SK-N-SH (cell line): ENCODE measurements around the gene GYPC. TPM values are rescaled to one million over a fixed set of nuclear protein-coding genes. Genes with fewer than 3 reads are reported as not detected.

Source experiments
- CTCF ChIA-PET: fragments of 300-600, 350-600 bp; formaldehyde crosslinking; extraction: SDS; loops from one replicate; lab custom pipeline; 2021; lab: Yijun Ruan, JAX
- POLR2A ChIA-PET: fragments of 350-600 bp; sonication (Branson Sonifier 250); formaldehyde crosslinking; extraction: SDS; loops from one replicate; lab custom pipeline; 2020; ENCODE audit warnings: antibody characterized with exemption, inconsistent platforms; lab: Yijun Ruan, JAX
- DNase-seq: peaks from one replicate; pipeline ENCODE4 v3.0.0; 2012
- H2AFZ ChIP-seq: fragments of 200-600 bp; sonication (generic); 2 replicates; pipeline ENCODE4 v1.8.1; 2016; ENCODE audit warnings: antibody characterized with exemption, mild to moderate bottlenecking, low read depth
- H3F3A ChIP-seq: fragments of 200-600 bp; sonication (generic); replicated peaks from 2 replicates; pipeline ENCODE3; 2016; ENCODE audit warnings: antibody characterized with exemption, mild to moderate bottlenecking; ENCODE audit not compliant: insufficient read depth
- H3K27ac ChIP-seq, 2 experiments: fragments of 200-500 bp in 1 of 2; fragments of 200-600 bp in 1 of 2; sonication (Bioruptor generic) in 1 of 2; sonication (generic), shearing (Covaris generic) in 1 of 2; 2 replicates each; pipeline versions ENCODE4 v1.5.1 to v1.6.1; 2014 to 2016; ENCODE audit warnings: low read depth in 2 of 2, inconsistent platforms in 1 of 2, low read length in 1 of 2, mild to moderate bottlenecking in 1 of 2, mixed read lengths in 1 of 2
- H3K27me3 ChIP-seq: fragments of 200-600 bp; sonication (generic), shearing (Covaris generic); 2 replicates; pipeline ENCODE4 v1.6.1; 2016; ENCODE audit warnings: mixed run types; ENCODE audit not compliant: insufficient read depth
- H3K36me3 ChIP-seq, 2 experiments: fragments of 200-500 bp in 1 of 2; fragments of 200-600 bp in 1 of 2; sonication (Bioruptor generic) in 1 of 2; sonication (generic) in 1 of 2; replicated peaks in 1 of 2; 2 replicates each; pipeline versions ENCODE3 to v1.5.1; 2014 to 2016; ENCODE audit warnings: low read length in 1 of 2, mild to moderate bottlenecking in 1 of 2; ENCODE audit not compliant: insufficient read depth in 2 of 2, control insufficient read depth in 1 of 2
- H3K4me1 ChIP-seq, 2 experiments: fragments of 200-500 bp in 1 of 2; fragments of 200-600 bp in 1 of 2; sonication (Bioruptor generic) in 1 of 2; sonication (generic), shearing (Covaris generic) in 1 of 2; 2 replicates each; pipeline versions ENCODE4 v1.5.1 to v1.6.1; 2014 to 2016; ENCODE audit warnings: low read depth in 1 of 2, low read length in 1 of 2, mixed run types in 1 of 2; ENCODE audit not compliant: insufficient read depth in 2 of 2, control insufficient read depth in 1 of 2
- H3K4me2 ChIP-seq: fragments of 200-600 bp; sonication (generic), shearing (Covaris generic); 2 replicates; pipeline ENCODE4 v1.6.1; 2017; ENCODE audit warnings: mixed run types
- H3K4me3 ChIP-seq, 2 experiments: fragments of 200-500 bp in 1 of 2; fragments of 200-600 bp in 1 of 2; sonication (Bioruptor generic) in 1 of 2; sonication (generic), shearing (Covaris generic) in 1 of 2; 2 replicates each; pipeline versions ENCODE4 v1.5.1 to v1.8.1; 2014 to 2016; ENCODE audit warnings: low read depth in 2 of 2, inconsistent platforms in 1 of 2, low read length in 1 of 2, mild to moderate bottlenecking in 1 of 2, mixed read lengths in 1 of 2, moderate library complexity in 1 of 2
- H3K79me2 ChIP-seq: fragments of 200-600 bp; sonication (generic); 2 replicates; pipeline ENCODE4 v1.8.1; 2017; ENCODE audit warnings: mild to moderate bottlenecking; ENCODE audit not compliant: insufficient read depth
- H3K9ac ChIP-seq: fragments of 200-600 bp; sonication (generic); 2 replicates; pipeline ENCODE4 v1.6.1; 2017; ENCODE audit warnings: mixed run types
- H3K9me2 ChIP-seq: fragments of 200-600 bp; sonication (generic); 2 replicates; pipeline ENCODE4 v1.6.1; 2017; ENCODE audit warnings: mixed run types
- H3K9me3 ChIP-seq: fragments of 200-600 bp; sonication (generic); 2 replicates; pipeline ENCODE4 v1.6.1; 2017; ENCODE audit warnings: mixed run types, mild to moderate bottlenecking, moderate library complexity
- H4K20me1 ChIP-seq: fragments of 200-600 bp; sonication (generic); 2 replicates; pipeline ENCODE4 v1.6.1; 2017; ENCODE audit warnings: mild to moderate bottlenecking, mixed run types; ENCODE audit not compliant: insufficient read depth
- CTCF ChIP-seq: fragments of 200-600 bp; sonication (generic); IDR thresholded peaks from 2 replicates; pipeline ENCODE4 v1.6.1; 2017; ENCODE audit warnings: antibody characterized with exemption, mild to moderate bottlenecking, moderate library complexity
- ELF1 ChIP-seq: IDR thresholded peaks from 2 replicates; pipeline ENCODE4 v1.4.0; 2012
- EZH2phosphoT487 ChIP-seq: fragments of 200-600 bp; sonication (generic); IDR thresholded peaks from 2 replicates; pipeline ENCODE4 v1.6.1; 2017; ENCODE audit warnings: low read depth, mixed run types, mild to moderate bottlenecking, antibody characterized with exemption, moderate library complexity, borderline replicate concordance
- FOSL2 ChIP-seq: IDR thresholded peaks from 2 replicates; pipeline ENCODE4 v1.4.0; 2012; ENCODE audit warnings: low read depth, mild to moderate bottlenecking, moderate library complexity, borderline replicate concordance
- FOXJ3 ChIP-seq: sonication (generic); formaldehyde crosslinking; IDR thresholded peaks from 2 replicates; pipeline ENCODE4 v1.5.1; 2020; ENCODE audit warnings: mild to moderate bottlenecking, missing genetic modification reagents
- GABPA ChIP-seq: IDR thresholded peaks from 2 replicates; pipeline ENCODE4 v1.4.0; 2012; ENCODE audit warnings: low read depth, mild to moderate bottlenecking
- MAX ChIP-seq: IDR thresholded peaks from 2 replicates; pipeline ENCODE4 v1.4.0; 2012; ENCODE audit warnings: low read depth
- MEF2A ChIP-seq: IDR thresholded peaks from 2 replicates; pipeline ENCODE4 v1.4.0; 2012; ENCODE audit warnings: low read depth, borderline replicate concordance
- MXI1 ChIP-seq: IDR thresholded peaks from 2 replicates; pipeline ENCODE4 v1.6.1; 2012; ENCODE audit warnings: mild to moderate bottlenecking, low read depth, low read length, improper control_type of control experiment
- NRF1 ChIP-seq: IDR thresholded peaks from 2 replicates; pipeline ENCODE4 v1.6.1; 2012; ENCODE audit warnings: low read depth, mild to moderate bottlenecking, low read length
- PBX3 ChIP-seq: IDR thresholded peaks from 2 replicates; pipeline ENCODE4; 2012
- POLR2AphosphoS5 ChIP-seq: IDR thresholded peaks from 2 replicates; pipeline ENCODE4 v1.6.1; 2012; ENCODE audit warnings: low read depth, low read length
- RAD21 ChIP-seq: IDR thresholded peaks from 2 replicates; pipeline ENCODE4 v1.6.1; 2012; ENCODE audit warnings: mild to moderate bottlenecking, low read length
- RXRA ChIP-seq: IDR thresholded peaks from 2 replicates; pipeline ENCODE4 v1.4.0; 2012; ENCODE audit warnings: low read depth, mild to moderate bottlenecking, borderline replicate concordance
- TCF12 ChIP-seq: IDR thresholded peaks from 2 replicates; pipeline ENCODE4 v1.4.0; 2012
- TEAD4 ChIP-seq: IDR thresholded peaks from 2 replicates; pipeline ENCODE4 v1.4.0; 2012; ENCODE audit warnings: mild to moderate bottlenecking, borderline replicate concordance; ENCODE audit not compliant: insufficient read depth
- YY1 ChIP-seq: IDR thresholded peaks from 2 replicates; pipeline ENCODE4 v1.4.0; 2012; ENCODE audit warnings: low read depth, mild to moderate bottlenecking
- ZBTB33 ChIP-seq: IDR thresholded peaks from 2 replicates; pipeline ENCODE4 v1.4.0; 2012; ENCODE audit warnings: low read depth, borderline replicate concordance
- WGBS: methylation state at CpG from one replicate; pipeline ENCODE4 v1.1.6; 2017; ENCODE audit warnings: low lambda C conversion rate; 5-methylcytosine and 5-hydroxymethylcytosine counted together
- polyA plus RNA-seq, 3 experiments: library from polyadenylated mRNA; depleted of rRNA; stranded (reverse); fragments of >200 nt; gene quantifications; 2 replicates each; pipeline ENCODE4 v1.2.3, GENCODE V29; 2012

Gene GYPC
- polyA plus RNA-seq, 1 of the 3 experiments (the other 2 are of a cell fraction) = not detected

- Histone ChIP-seq H3K27ac (no peak overlapping the region), H3K9me3 (no peaks in the 10 kb centered on the region), H3K4me1 (no peaks in the 10 kb centered on the region), H4K20me1 (no peaks in the 10 kb centered on the region), H3K9me2 (no peaks in the 10 kb centered on the region), H3K9ac (no peak overlapping the region), H3F3A (no peaks in the 10 kb centered on the region), H3K27me3 (no peaks in the 10 kb centered on the region), H3K79me2 (no peaks in the 10 kb centered on the region), H2AFZ (no peak overlapping the region), H3K36me3 (no peaks in the 10 kb centered on the region), H3K4me2 (no peak overlapping the region), H3K4me3 (no peak overlapping the region)
- CTCF ChIA-PET = no interaction called here
- WGBS = 20% methylated on average over 2 of the region's 2 CpGs
- TF ChIP-seq ZBTB33 (no peak), MAX (no peak), POLR2AphosphoS5 (no peak), RAD21 (no peak)
- POLR2A ChIA-PET = no interaction called here
- no peak for DNase-seq
Observed at GRCh38 chr2:126699018-126699417, 43.1 kb downstream of the GYPC start.

- H3F3A ChIP-seq = no peaks in the 10 kb centered on the region
- 18% methylated on average over 4 of the region's 4 CpGs for WGBS
- ChIA-PET CTCF (no interaction called here), POLR2A (no interaction called here)
- no peaks in the 10 kb centered on the region for H3K27me3 ChIP-seq
- no peak for DNase-seq
- H3K4me1 ChIP-seq = no peaks in the 10 kb centered on the region
- no peaks in the 10 kb centered on the region for H3K36me3 ChIP-seq
- no peaks in the 10 kb centered on the region for H3K9me3 ChIP-seq
- no peak overlapping the region for H3K4me3 ChIP-seq
- H3K9ac ChIP-seq = no peak overlapping the region
- H4K20me1 ChIP-seq = no peaks in the 10 kb centered on the region
- H3K9me2 ChIP-seq = no peaks in the 10 kb centered on the region
- no peak overlapping the region for H3K27ac ChIP-seq
- H2AFZ ChIP-seq = no peak overlapping the region
- TF ChIP-seq PBX3 = no peak
- no peak for TF ChIP-seq MEF2A
- TF ChIP-seq TCF12 = no peak
- no peak for TF ChIP-seq RAD21
- no peak for TF ChIP-seq ZBTB33
- TF ChIP-seq CTCF = no peak
- TF ChIP-seq TEAD4 = no peak
- TF ChIP-seq MXI1 = no peak
- TF ChIP-seq GABPA = no peak
- no peak for TF ChIP-seq EZH2phosphoT487
- TF ChIP-seq ELF1 = no peak
- TF ChIP-seq FOXJ3 (CRISPR knock-in tag) = no peak
- no peak for TF ChIP-seq NRF1
- no peak for TF ChIP-seq RXRA
- TF ChIP-seq FOSL2 = no peak
- TF ChIP-seq YY1 = no peak
- H3K79me2 ChIP-seq = no peaks in the 10 kb centered on the region
- no peak overlapping the region for H3K4me2 ChIP-seq
Observed at GRCh38 chr2:126699716-126700581, 44.0 kb downstream of the GYPC start.
